WTC11 (cell line): ENCODE results near the gene CREBRF.
"Not testable (repeated sequence)": the region's sequence is repeated elsewhere in the genome, so short reads cannot be mapped to it uniquely, and the experiment has no call there.

Experiments used
- ELF4 ChIP-seq: sonication (generic); formaldehyde crosslinking; IDR thresholded peaks from 2 replicates; pipeline ENCODE4 v1.8.1; 2022; ENCODE audit warnings: low read depth, mild to moderate bottlenecking, moderate library complexity, missing genetic modification reagents
- NR2C2 ChIP-seq: sonication (generic); formaldehyde crosslinking; IDR thresholded peaks from 2 replicates; pipeline ENCODE4 v1.8.0; 2022; ENCODE audit warnings: mild to moderate bottlenecking, missing genetic modification reagents
- ZBTB21 ChIP-seq: sonication (generic); formaldehyde crosslinking; IDR thresholded peaks from 2 replicates; pipeline ENCODE4 v1.8.1; 2023; ENCODE audit warnings: mild to moderate bottlenecking, missing genetic modification reagents, borderline replicate concordance
- TF ChIP-seq, protein P1 (sequence below): fragments of 200-600 bp; IDR thresholded peaks from 2 replicates; pipeline ENCODE4 v1.8.0; 2022; ENCODE audit warnings: antibody characterized with exemption
- TF ChIP-seq, protein P2 (sequence below): sonication (generic); formaldehyde crosslinking; IDR thresholded peaks from 2 replicates; pipeline ENCODE4 v1.8.1; 2023; ENCODE audit warnings: mild to moderate bottlenecking, missing genetic modification reagents, moderate library complexity
- TF ChIP-seq, protein P3 (sequence below): sonication (generic); formaldehyde crosslinking; IDR thresholded peaks from 2 replicates; pipeline ENCODE4 v1.8.1; 2022; ENCODE audit warnings: mild to moderate bottlenecking, moderate library complexity, missing genetic modification reagents
- TF ChIP-seq, protein P4 (sequence below): sonication (generic); formaldehyde crosslinking; IDR thresholded peaks from 2 replicates; pipeline ENCODE4 v1.8.1; 2022; ENCODE audit warnings: mild to moderate bottlenecking, missing genetic modification reagents, moderate library complexity, borderline replicate concordance

DNA sequence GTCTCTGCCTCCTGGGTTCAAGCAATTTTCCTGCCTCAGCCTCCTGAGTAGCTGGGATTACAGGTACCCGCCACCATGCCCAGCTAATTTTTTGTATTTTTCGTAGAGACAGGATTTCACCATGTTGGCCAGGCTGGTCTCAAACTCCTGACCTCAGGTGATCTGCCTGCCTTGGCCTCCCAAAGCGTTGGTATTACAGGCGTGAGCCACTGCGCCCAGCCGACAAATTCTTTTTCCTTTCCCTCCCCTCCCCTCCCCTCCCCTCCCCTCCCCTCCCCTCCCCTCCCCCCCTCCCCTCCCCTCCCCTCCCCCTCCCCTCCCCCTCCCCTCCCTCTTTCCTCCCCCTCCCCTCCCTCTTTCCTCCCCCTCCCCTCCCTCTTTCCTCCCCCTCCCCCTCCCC lies 76.0 kb downstream of the CREBRF start:
- TF ChIP-seq, protein P1, sequence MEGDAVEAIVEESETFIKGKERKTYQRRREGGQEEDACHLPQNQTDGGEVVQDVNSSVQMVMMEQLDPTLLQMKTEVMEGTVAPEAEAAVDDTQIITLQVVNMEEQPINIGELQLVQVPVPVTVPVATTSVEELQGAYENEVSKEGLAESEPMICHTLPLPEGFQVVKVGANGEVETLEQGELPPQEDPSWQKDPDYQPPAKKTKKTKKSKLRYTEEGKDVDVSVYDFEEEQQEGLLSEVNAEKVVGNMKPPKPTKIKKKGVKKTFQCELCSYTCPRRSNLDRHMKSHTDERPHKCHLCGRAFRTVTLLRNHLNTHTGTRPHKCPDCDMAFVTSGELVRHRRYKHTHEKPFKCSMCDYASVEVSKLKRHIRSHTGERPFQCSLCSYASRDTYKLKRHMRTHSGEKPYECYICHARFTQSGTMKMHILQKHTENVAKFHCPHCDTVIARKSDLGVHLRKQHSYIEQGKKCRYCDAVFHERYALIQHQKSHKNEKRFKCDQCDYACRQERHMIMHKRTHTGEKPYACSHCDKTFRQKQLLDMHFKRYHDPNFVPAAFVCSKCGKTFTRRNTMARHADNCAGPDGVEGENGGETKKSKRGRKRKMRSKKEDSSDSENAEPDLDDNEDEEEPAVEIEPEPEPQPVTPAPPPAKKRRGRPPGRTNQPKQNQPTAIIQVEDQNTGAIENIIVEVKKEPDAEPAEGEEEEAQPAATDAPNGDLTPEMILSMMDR = not testable (repeated sequence)
- TF ChIP-seq, protein P2, sequence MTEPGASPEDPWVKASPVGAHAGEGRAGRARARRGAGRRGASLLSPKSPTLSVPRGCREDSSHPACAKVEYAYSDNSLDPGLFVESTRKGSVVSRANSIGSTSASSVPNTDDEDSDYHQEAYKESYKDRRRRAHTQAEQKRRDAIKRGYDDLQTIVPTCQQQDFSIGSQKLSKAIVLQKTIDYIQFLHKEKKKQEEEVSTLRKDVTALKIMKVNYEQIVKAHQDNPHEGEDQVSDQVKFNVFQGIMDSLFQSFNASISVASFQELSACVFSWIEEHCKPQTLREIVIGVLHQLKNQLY (CRISPR knock-in tag) = not testable (repeated sequence)
- TF ChIP-seq ZBTB21 (CRISPR knock-in tag); ELF4 (CRISPR knock-in tag); NR2C2: not testable (repeated sequence)
- TF ChIP-seq, protein P3, sequence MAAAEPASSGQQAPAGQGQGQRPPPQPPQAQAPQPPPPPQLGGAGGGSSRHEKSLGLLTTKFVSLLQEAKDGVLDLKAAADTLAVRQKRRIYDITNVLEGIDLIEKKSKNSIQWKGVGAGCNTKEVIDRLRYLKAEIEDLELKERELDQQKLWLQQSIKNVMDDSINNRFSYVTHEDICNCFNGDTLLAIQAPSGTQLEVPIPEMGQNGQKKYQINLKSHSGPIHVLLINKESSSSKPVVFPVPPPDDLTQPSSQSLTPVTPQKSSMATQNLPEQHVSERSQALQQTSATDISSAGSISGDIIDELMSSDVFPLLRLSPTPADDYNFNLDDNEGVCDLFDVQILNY = not testable (repeated sequence)
- TF ChIP-seq, protein P4, sequence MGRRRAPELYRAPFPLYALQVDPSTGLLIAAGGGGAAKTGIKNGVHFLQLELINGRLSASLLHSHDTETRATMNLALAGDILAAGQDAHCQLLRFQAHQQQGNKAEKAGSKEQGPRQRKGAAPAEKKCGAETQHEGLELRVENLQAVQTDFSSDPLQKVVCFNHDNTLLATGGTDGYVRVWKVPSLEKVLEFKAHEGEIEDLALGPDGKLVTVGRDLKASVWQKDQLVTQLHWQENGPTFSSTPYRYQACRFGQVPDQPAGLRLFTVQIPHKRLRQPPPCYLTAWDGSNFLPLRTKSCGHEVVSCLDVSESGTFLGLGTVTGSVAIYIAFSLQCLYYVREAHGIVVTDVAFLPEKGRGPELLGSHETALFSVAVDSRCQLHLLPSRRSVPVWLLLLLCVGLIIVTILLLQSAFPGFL (CRISPR knock-in tag) = not testable (repeated sequence)
